MG63 (cell line): ENCODE results near the gene CRIP3. TPM values are rescaled to one million over a fixed set of nuclear protein-coding genes. Genes with fewer than 3 reads are reported as not detected.
"Not testable (repeated sequence)": the region's sequence is repeated elsewhere in the genome, so short reads cannot be mapped to it uniquely, and the experiment has no call there.

ENCODE experiments used
- DNase-seq: peaks from one replicate; pipeline ENCODE4 v3.0.0-alpha.2; 2020
- H3K27me3 ChIP-seq: fragments of 250-450 bp; sonication (Bioruptor Pico); 2 replicates; pipeline ENCODE4 v1.5.1; 2020; ENCODE audit warnings: mild to moderate bottlenecking, moderate library complexity
- H3K36me3 ChIP-seq: fragments of 250-450 bp; sonication (Bioruptor Pico); 2 replicates; pipeline ENCODE4 v1.5.1; 2020; ENCODE audit warnings: mild to moderate bottlenecking, moderate library complexity
- H3K4me3 ChIP-seq: fragments of 250-450 bp; sonication (Bioruptor Pico); 2 replicates; pipeline ENCODE4 v1.5.1; 2020; ENCODE audit warnings: mild to moderate bottlenecking, moderate library complexity
- H3K9me3 ChIP-seq: fragments of 250-450 bp; sonication (Bioruptor Pico); 2 replicates; pipeline ENCODE4 v1.5.1; 2020; ENCODE audit warnings: mild to moderate bottlenecking, moderate library complexity
- total RNA-seq: library from RNA; depleted of rRNA; stranded (reverse); fragments of >200 nt; shearing (Covaris generic); gene quantifications from 2 replicates; pipeline ENCODE4 v1.2.3, GENCODE V29; 2014; ENCODE audit warnings: low replicate concordance; rRNA removed

CRIP3 gene
- total RNA-seq: not detected in 2 replicates

- no peaks in the 10 kb centered on the region for H3K9me3 ChIP-seq
- H3K27me3 ChIP-seq: no peaks in the 10 kb centered on the region
- no peak within 1 kb of the TSS for H3K4me3 ChIP-seq
- peak; percentile 26 for DNase-seq
- H3K36me3 ChIP-seq: no peaks in the 10 kb centered on the region
Measured at GRCh38 chr6:43308101-43308989, at the start of gene CRIP3. TSS of gene CRIP3 (minus strand) at chr6:43308826. CDS start at chr6:43308792, 34 bp downstream.

- no peak for DNase-seq
- Histone ChIP-seq H3K4me3 (no peak overlapping the region), H3K36me3 (peaks cover 8% of the 10 kb centered on the region)
Measured at GRCh38 chr6:43355862-43356590, 47.4 kb upstream of the CRIP3 start.

GRCh38 chr6:43351951-43352350 is 43.3 kb upstream of the CRIP3 start:
- H3K27me3 ChIP-seq, DNase-seq, H3K36me3 ChIP-seq, H3K9me3 ChIP-seq, H3K4me3 ChIP-seq: not testable (repeated sequence)

More at GRCh38 chr6:43355862-43356590, 47.4 kb upstream of the CRIP3 start:
- H3K27me3 ChIP-seq: no peaks in the 10 kb centered on the region
- H3K9me3 ChIP-seq: no peaks in the 10 kb centered on the region

- Histone ChIP-seq H3K36me3 (no peaks in the 10 kb centered on the region), H3K27me3 (no peaks in the 10 kb centered on the region), H3K4me3 (no peak overlapping the region), H3K9me3 (no peaks in the 10 kb centered on the region)
- no peak for DNase-seq
Measured at GRCh38 chr6:43347444-43347843, 38.8 kb upstream of the CRIP3 start.

GRCh38 chr6:43347021-43347420 is 38.4 kb upstream of the CRIP3 start:
- DNase-seq: no peak
- Histone ChIP-seq H3K27me3 (no peaks in the 10 kb centered on the region), H3K4me3 (no peak overlapping the region), H3K9me3 (no peaks in the 10 kb centered on the region), H3K36me3 (no peaks in the 10 kb centered on the region)

- not testable (repeated sequence) for H3K36me3 ChIP-seq, H3K4me3 ChIP-seq, H3K9me3 ChIP-seq, H3K27me3 ChIP-seq, DNase-seq
Measured at GRCh38 chr6:43346243-43346642, 37.6 kb upstream of the CRIP3 start.

- no peaks in the 10 kb centered on the region for H3K9me3 ChIP-seq
- H3K27me3 ChIP-seq: no peaks in the 10 kb centered on the region
- H3K36me3 ChIP-seq: no peaks in the 10 kb centered on the region
- H3K4me3 ChIP-seq: no peak overlapping the region
- no peak for DNase-seq
Measured at GRCh38 chr6:43339168-43339567, 30.5 kb upstream of the CRIP3 start.

- DNase-seq: no peak
- Histone ChIP-seq H3K27me3 (no peaks in the 10 kb centered on the region), H3K9me3 (no peaks in the 10 kb centered on the region), H3K4me3 (no peak overlapping the region), H3K36me3 (no peaks in the 10 kb centered on the region)
Measured at GRCh38 chr6:43338243-43338642, 29.6 kb upstream of the CRIP3 start.

GRCh38 chr6:43336382-43336781 is 27.8 kb upstream of the CRIP3 start:
- no peak for DNase-seq
- Histone ChIP-seq H3K27me3 (no peaks in the 10 kb centered on the region), H3K9me3 (no peaks in the 10 kb centered on the region), H3K4me3 (no peak overlapping the region), H3K36me3 (no peaks in the 10 kb centered on the region)

GRCh38 chr6:43335469-43335868 is 26.8 kb upstream of the CRIP3 start:
- DNase-seq: no peak
- no peaks in the 10 kb centered on the region for H3K27me3 ChIP-seq

GRCh38 chr6:43334466-43335095 is 26.0 kb upstream of the CRIP3 start:
- DNase-seq: no peak
- no peaks in the 10 kb centered on the region for H3K9me3 ChIP-seq
- H3K4me3 ChIP-seq: no peak overlapping the region
- no peaks in the 10 kb centered on the region for H3K27me3 ChIP-seq
- no peaks in the 10 kb centered on the region for H3K36me3 ChIP-seq

More at GRCh38 chr6:43335469-43335868, 26.8 kb upstream of the CRIP3 start:
- no peaks in the 10 kb centered on the region for H3K9me3 ChIP-seq
- H3K36me3 ChIP-seq: no peaks in the 10 kb centered on the region
- H3K4me3 ChIP-seq: no peak overlapping the region

GRCh38 chr6:43331891-43332290 is 23.3 kb upstream of the CRIP3 start:
- DNase-seq: no peak
- no peaks in the 10 kb centered on the region for H3K9me3 ChIP-seq
- no peaks in the 10 kb centered on the region for H3K36me3 ChIP-seq
- H3K4me3 ChIP-seq: no peak overlapping the region
- no peaks in the 10 kb centered on the region for H3K27me3 ChIP-seq

- Histone ChIP-seq H3K36me3 (no peaks in the 10 kb centered on the region), H3K27me3 (no peaks in the 10 kb centered on the region), H3K9me3 (no peaks in the 10 kb centered on the region), H3K4me3 (no peak overlapping the region)
- DNase-seq: no peak
Measured at GRCh38 chr6:43331470-43331869, 22.8 kb upstream of the CRIP3 start.

- DNase-seq: no peak
- H3K9me3 ChIP-seq: no peaks in the 10 kb centered on the region
Measured at GRCh38 chr6:43328528-43328927, 19.9 kb upstream of the CRIP3 start.

GRCh38 chr6:43325876-43326275 is 17.2 kb upstream of the CRIP3 start:
- H3K9me3 ChIP-seq: no peaks in the 10 kb centered on the region
- no peaks in the 10 kb centered on the region for H3K27me3 ChIP-seq
- no peak for DNase-seq
- H3K4me3 ChIP-seq: no peak overlapping the region
- H3K36me3 ChIP-seq: no peaks in the 10 kb centered on the region

More at GRCh38 chr6:43328528-43328927, 19.9 kb upstream of the CRIP3 start:
- Histone ChIP-seq H3K36me3 (no peaks in the 10 kb centered on the region), H3K27me3 (no peaks in the 10 kb centered on the region), H3K4me3 (no peak overlapping the region)

- DNase-seq: no peak
- Histone ChIP-seq H3K9me3 (no peaks in the 10 kb centered on the region), H3K4me3 (no peak overlapping the region), H3K27me3 (no peaks in the 10 kb centered on the region), H3K36me3 (no peaks in the 10 kb centered on the region)
Measured at GRCh38 chr6:43318011-43318410, 9.4 kb upstream of the CRIP3 start.

GRCh38 chr6:43313813-43314212 is 5.2 kb upstream of the CRIP3 start:
- Histone ChIP-seq H3K36me3 (no peaks in the 10 kb centered on the region), H3K4me3 (no peak overlapping the region), H3K27me3 (no peaks in the 10 kb centered on the region), H3K9me3 (no peaks in the 10 kb centered on the region)
- DNase-seq: no peak
